Placental pericyte (primary cell): Measurements from ENCODE around the gene SLC10A7. TPM values are rescaled to one million over a fixed set of nuclear protein-coding genes. Genes with fewer than 3 reads are reported as not detected.

Source experiments
- small RNA-seq: library from RNA; depleted of rRNA; stranded (forward); fragments of <200 nt; gene quantifications from one replicate; pipeline ENCODE3, GENCODE V24; 2012; ENCODE audit warnings: low replicate concordance
- total RNA-seq: library from RNA; depleted of rRNA; stranded (reverse); fragments of >200 nt; gene quantifications from 2 replicates; pipeline ENCODE4 v1.2.3, GENCODE V29; 2012

SLC10A7 gene
- total RNA-seq = 22.5 and 29.8 TPM in 2 replicates

GRCh38 chr4:146521541-146522097 is at the start of gene SLC10A7:
SLC10A7 (minus strand) TSS chr4:146521940; CDS start chr4:146521717, 223 bp downstream.

GRCh38 chr4:146214238-146214637 is 307.5 kb downstream of the SLC10A7 start, which contains the start of gene REELD1:
REELD1 (plus strand) TSS chr4:146214538; CDS start chr4:146216953, 2,415 bp downstream.

Small RNA genes within 50 kb of the gene (small RNA-seq; reads per million reads assigned to genes)
- gene MIR7849 = not detected

Other genes with a start within 250 kb of the SLC10A7 start
- gene POU4F2, start 117.0 kb upstream of the SLC10A7 start, total RNA-seq = not detected in 2 replicates